HG03095 (cell line): ENCODE measurements around the gene ATP8A1.
A peak's percentile ranks its signal among the peaks of the same experiment; 100 is the strongest.
"Not testable (repeated sequence)": the region's sequence is repeated elsewhere in the genome, so short reads cannot be mapped to it uniquely, and the experiment has no call there.

Experiments used
- ATAC-seq: cut with Tn5 transposase; IDR thresholded peaks from one replicate; pipeline ENCODE4 v1.9.1; 2021; ENCODE audit warnings: moderate library complexity; ENCODE audit not compliant: unreplicated experiment

The ATP8A1 gene

DNA sequence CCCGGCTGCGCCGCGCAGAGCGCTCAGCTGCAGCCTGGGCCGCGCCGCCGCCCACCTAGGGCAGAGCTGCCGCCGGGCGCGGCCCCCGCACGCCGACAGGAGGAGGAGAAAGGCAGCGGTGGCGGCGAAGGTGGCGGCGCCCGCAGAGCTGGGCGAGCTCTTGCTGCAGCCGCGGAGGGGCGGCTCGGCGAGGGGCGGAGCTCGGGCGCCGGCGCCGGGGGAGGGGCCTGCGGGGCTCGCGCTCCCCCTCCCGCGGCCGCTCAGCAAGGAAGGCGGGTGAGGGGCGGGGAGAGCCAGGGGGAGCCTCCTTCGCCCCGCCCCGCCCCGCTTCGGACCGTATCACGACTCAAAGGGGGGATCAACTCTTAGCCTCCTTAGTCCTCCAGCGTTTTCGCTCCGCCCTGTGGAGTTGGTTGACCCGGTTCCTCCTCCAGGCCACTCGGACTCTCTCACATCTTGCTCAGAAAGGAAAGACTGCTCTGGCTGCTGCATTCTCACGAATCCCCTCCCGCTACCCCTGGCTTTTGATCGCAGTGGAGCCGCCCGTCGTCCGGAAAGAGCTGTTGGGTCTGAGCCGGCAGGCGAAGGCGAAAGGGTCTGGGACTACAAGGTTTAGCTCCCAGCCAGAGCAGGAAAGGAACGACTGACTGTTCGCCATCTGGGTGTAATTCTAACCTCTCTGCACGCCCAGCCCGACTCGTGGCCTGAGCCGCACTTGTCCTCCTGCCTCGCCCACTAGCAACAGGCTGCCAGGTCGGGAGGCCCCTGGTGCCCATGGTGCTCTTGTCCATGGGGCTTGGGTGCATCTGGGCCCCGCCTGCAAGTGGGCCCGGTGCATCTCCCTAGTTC lies at the start of gene ATP8A1:
ATP8A1 (minus strand) TSS at position 162 of the 849 bp plus-strand sequence. CDS start 232 bp downstream, outside the sequence.
- ATAC-seq = peak; percentile 72

DNA sequence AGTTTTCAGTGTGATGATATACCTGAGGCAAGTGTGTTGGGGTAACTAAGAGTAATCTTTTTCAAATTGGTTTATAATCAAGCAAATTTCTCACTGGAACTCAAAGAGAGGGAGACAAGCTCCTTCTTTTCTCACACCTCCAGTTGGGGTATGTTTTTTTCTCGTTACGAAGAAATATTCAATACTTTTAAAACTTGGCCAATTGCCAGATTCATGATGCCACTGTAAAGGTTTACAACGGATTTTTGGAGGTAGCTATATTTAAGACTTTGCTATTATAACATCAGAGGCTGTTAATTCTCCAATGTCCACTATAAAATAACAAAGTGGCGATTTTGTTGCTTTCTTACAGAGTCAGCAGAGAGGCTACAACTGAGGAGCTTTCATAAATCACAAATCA lies 49.2 kb upstream of the ATP8A1 start:
- no peak for ATAC-seq

DNA sequence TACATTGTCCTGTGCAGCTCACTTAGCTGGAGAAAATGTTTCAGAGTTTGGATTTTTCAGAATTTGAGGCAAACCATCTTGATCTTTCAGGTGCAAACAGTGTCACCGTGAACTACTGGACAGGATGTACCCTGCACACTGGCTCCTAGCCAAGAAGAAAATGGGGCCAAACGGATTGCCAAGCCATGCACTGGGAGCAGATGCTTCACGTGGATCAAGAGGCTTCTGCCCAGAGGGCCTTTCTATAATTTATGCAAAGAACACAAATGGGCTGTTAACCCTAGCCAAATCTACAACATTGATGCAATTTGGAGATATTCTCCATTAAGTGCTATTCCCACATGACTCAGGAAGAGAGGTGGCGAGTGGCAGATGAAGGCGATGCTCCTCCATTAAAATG lies 46.9 kb upstream of the ATP8A1 start:
- no peak for ATAC-seq

DNA sequence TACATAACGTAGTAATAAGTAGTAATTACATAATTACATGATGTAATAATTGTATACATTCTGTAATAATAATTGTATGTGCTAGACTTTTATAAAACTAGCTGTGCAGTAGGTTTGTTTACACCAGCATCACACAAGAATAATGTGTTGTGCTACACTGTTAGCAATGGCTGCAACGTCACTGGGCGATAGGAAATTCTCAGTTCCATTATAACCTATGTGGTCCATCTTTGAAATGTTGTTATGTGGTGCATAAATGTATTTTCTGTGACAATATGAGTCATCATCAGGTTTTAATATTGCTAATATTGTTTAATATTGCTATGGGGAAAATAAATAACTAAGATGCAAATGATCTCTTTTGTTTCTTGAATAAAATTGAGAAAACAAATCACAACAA lies 46.0 kb upstream of the ATP8A1 start:
- no peak for ATAC-seq

DNA sequence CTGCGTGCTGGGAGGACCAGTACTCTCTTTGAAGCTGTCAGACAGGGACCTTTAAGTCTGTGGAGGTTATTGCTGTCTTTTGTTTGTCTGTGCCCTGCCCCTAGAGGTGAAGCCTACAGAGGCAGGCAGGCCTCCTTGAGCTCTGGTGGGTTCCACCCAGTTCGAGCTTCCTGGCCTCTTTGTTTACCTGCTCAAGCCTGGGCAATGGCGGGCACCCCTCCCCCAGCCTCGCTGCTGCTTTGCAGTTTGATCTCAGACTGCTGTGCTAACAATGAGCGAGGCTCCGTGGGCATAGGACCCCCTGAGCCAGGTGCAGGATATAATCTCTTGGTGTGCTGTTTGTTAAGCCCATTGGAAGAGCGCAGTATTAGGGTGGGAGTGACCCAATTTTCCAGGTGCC lies 44.9 kb upstream of the ATP8A1 start:
- ATAC-seq = not testable (repeated sequence)

DNA sequence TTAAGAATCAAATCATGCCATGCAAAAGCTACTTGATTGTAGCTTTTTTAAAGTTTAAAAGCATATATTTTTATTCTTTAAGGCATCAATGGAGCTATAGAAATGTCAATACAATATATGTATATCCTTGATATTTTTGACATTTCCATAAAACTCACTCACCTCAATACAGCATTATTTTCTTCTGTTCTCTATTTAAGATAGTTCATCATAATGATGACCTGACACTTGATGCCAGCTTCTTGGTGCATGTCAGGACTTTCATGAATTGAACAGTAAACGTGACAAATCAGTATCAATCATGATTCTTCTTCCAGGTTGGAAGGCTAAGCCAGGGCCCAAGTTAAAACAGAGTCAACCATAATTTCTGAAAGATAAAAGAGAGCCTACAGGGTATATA lies 33.6 kb upstream of the ATP8A1 start:
- no peak for ATAC-seq

DNA sequence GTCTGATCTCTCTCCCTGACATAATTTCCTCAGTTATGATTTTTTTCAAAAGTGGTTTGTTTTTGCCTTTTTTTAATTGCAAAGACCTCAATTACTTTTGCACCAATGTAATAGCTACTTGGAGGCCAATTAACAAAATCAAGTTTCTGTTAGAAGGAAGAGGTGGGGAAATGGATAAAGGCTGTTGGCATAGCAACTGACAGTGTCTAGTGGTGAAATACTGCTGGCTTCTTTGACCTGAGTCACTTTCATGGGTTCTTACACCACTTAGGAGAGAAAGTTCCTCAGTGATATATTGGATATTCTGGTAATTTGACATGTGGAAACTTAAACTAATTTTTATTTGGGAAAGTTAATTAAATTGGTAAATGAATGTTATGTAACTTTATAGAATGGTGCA lies 26.5 kb upstream of the ATP8A1 start:
- no peak for ATAC-seq

DNA sequence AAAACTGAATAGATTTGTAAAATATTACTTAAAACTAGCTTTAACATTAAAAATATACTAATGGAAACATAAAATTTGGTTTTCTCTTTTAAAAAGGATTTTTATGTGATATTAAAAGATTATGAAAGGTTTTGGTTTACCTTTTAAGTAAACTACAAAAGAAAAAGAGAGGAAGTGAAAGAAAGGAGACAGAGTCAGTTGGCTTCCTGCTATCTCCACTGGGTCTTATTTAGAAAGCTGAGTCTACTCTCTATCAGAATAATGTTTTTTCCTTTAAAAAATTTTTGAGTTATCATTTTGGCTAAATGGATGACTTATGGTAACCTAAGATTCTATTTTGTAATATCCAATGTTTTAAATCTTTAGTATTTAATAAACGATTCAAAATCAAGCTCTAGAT lies 21.6 kb upstream of the ATP8A1 start:
- ATAC-seq = no peak

DNA sequence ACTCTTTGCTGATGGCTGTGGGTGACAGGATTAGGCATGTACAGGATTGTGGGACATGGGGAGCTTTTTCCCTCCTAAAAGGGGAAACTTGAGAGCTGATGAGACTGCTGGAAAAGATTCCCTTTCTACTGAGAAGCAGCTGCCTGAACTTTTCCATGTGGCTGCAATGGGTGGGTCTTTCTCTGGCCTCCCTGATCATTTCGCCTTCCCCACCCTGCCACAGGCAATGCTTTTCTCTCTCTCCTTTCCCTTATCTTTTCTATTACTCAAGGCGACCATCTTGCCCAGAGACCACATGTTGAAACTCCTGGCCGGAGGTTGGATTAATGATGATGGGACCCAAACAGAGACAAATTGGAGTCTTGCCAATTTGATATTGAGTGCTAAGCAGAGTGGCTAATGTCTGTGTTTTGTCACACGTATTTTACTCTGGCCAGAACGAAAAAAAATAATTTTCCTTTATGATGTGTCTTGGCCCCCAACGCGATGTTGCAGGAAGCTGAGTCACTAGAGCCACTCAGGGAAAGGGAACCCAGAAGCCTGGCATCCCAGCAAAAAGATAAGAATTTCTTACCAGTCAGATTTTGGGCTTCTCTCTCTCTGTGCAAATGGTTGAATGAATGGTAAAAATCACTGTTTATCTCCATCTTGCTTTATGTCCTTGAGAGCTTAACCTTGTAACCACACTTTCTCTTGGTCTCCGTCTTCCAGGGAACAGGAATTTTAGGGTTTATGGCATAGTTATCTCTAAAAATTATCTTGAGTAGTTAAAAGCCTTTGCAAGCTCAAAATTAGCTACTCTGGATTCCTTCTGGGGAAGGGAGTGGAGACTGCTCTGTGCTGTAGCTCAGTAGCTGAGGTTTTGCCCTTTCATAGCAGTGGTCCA lies 19.4 kb upstream of the ATP8A1 start:
- ATAC-seq = no peak

DNA sequence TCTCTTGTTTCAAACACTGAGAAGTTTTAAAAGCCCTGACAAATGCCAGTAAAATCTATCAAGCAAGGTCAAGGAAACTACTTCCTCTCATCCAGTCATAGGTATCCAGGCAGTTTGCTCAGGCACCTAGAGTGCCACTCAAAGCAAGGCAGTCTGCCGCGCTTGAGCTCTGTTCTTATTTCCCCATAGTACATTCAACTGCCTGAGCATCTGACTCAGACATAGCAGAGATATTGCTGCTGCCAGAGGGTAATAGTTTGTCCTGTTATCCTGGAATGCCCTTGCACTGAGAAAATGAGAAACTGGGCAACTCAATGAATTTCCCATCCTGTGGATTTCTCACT lies 16.1 kb upstream of the ATP8A1 start:
- no peak for ATAC-seq

DNA sequence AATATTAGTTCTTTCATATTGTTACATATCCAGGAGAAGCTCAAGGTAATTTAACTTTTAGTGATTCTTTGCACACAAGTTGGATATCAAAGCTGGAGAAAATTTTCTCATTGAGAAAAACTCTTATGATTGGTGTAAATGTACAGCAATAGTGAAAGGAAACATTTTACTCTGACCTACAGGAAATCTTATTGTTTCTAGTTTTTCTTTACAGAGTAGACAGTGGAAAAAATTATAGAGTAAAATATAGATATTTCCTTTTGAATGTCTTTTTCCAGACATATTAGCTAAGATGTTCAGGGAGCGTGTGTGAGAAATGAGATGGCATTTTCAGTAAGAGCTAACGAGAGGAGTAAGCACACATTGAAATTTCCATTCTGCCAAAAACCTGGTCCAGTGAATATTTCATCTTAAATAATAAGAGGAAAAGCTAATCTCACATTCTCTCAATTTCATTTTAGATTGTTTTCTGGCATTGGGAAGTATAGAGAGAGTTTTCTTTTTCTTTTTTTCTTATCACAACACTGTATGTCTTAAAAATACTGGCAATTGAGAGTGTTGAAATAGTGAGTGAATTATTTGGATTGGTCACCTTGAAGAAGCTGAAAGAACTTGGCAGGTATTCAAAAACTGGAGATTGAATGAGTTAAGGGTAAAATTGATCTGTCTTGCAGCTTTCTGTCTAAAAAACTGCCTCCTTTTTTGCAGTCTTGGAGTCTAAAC lies 15.6 kb upstream of the ATP8A1 start:
- no peak for ATAC-seq

DNA sequence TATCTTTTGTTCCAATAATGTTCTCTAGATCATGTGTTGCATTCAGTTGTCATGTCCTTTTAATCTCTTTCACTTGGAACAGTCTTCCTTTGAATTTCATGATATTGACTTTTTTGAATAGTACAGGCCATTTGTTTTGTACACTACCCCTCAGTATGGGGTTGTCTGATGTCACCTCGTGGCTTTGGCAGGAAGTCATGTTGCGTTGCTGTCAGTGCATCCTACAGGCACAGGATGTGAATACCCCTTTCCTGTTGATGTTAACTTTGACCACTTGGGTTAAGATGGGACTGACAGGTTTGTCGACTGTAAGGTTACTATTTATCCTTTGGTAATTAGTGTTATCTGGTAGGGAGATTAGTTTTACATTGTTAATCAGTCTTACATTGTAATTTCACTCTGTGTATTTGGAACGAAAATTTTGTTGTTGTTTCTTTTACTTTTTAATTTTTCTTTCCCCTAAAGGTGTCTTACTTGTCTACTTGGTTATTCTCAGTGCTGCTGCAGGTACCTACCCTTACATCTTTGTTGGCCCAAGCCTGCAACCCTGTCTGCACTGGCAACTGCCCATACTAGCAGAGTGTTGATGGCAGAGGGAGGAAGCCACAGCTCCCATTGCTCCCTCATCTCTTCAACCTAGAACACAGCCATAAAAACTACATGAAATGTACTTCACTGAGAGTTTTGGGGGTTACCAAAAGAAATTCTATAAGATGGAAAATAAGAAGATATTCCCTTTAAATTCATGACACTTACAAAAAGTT lies 14.7 kb upstream of the ATP8A1 start:
- peak; percentile 76 for ATAC-seq

DNA sequence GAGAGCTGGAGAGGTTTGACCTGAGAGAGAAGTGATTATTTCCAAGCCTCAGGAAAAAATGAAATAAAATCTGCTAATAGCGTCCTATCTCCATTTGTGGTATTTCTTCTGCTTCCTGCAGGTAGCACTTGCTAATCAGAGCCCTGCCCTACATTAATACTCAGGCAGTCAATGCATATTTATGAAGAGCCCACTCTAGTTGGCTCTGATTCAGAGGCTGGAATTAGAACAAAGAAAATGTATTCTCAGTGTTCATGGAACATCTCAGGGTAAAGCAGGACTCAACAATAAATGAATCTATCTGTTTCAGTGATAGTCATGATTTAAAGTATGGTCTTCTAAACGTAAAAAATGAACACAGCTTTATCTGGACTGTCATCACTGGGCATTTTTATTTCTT lies 1.4 kb upstream of the ATP8A1 start:
- no peak for ATAC-seq

DNA sequence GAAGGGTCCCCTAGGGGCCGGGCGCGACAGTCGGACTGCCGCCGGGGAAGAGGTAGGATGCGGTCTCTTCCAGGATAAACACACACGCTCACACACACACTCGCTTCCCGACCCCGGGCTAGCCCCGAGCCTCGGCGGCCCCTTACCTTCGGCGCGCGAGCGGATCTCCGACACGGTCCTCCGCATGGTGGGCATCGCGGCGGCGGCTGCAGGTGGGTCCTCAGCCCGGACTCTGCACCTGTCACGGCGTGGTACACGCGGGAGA lies 294 bp downstream of the ATP8A1 start:
- no peak for ATAC-seq

DNA sequence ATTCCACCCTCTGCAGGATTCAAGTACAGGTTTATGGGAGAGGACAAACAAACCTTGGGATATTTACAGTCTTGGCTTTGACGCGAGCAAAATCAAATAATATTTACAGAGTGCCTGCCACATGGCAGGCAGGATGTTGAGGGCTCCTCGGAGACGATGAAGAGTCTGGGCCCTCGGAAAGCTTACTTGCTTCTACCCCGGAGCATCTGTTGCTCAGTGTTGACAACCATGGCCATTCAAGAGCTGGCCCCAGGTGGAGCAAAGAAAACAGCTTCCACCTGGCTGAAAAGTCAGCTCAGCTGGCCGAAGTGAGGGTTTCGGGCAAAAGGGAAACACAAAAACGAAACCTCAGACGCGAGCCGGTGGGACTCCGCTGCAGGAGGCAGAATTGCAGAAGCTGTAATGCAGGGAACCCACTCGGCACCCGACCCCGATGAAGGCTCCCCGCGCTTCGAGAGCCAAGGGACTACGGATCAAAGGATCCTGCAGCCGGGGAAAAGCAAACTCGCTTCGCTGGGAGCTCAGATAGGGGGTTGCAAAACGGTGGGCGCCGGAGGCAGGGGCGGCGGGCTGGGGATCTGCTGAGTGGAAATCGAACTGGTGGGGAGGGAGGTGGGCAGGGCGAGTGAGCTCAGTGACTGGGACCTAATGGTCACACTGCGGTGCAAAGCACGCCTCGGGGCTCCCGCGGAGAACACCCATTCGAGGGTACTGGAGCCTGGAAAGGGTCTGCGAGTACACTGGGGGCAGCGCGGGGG lies 805 bp downstream of the ATP8A1 start:
- peak; percentile 6 for ATAC-seq

DNA sequence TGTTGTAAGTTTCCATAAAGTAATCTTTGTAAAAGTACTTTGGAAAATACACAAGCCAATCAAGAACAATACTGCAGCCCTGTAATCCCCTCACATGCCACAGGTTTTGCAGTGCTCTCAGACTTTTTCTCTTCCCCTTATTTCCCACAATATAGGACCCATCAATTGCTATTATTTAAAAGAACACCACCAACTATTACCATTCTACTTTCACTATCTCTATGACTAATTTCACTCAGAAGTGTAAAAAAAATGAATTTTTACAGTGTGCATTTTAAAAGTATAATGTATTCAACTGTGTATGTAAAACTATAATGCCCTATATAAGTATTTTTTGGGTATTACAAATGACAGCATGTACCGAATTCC lies 1.7 kb downstream of the ATP8A1 start:
- no peak for ATAC-seq

DNA sequence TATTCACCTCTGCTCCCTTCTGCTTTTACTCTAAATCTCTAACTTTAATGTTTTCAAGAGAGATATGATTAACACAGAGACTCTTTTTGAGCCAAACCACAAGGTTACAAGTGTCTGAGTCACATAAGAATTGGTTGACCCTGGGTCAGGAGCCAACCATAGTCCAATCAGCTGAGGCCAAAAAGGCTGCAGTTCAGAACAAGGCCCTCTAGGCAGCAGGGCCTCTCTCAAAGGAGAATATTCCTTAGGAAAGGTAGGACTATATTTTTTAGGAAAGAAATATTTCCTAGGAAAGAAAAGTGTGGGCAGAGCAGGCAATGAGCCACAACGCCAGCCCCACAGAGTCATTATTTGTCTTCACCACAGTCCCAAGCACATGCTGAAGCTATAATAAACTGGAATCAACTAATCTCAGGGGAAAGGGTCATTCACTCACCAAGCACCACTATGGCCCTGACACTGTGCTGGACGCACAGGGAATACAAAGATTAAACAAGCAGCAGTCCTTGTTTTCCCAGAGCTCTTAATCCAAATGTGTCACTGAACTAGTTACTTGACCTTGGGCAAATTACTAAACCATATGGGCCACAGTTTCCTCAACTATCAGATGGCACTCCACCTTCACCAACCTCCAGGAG lies 2.2 kb downstream of the ATP8A1 start:
- no peak for ATAC-seq

DNA sequence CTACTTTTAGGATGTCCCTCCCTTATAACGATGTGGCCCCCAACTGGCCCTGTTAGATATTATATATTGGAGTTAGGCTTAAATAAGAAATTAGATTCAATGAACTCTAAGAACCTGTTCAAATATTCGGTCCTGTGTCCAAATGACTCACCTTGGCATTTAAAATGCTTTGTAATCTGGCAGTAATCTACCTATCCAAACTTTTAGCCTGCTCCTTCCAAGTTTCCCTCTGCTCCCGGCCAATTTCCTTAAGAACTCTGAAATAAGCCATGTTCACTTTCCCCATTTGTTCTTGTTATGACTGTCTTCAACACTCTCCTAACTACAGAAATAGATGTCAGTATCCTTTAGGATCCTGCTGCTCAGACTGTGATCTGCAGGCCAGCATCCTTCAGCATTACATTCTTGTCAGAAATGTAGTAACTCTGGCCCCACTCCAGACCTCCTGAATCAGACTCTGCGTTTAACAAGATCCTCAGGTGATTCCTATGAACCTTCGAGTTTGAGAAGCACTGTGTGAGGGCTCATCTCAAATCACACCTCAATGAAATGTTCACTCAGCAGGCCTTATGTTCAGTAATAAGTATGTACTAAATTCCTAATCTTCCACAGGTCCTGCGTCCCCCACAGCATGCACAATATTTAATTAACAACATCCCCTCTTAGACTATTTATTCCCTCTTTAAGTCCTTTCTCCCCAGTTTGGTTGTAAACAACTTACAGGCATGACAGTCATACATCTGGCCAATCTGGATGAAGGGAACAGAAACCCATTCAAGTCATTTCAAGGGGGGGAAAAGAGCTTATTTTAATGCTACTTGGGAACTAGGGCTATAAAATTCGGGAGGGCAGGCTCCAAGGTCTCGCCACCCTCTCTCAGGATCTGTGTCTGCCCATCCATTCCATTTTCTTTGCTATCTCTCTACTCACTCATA lies 3.0 kb downstream of the ATP8A1 start:
- no peak for ATAC-seq
